GM12878 (cell line): Measurements from ENCODE around the gene MAGEA2. TPM values are rescaled to one million over a fixed set of nuclear protein-coding genes. Genes with fewer than 3 reads are reported as not detected.
"Not testable (repeated sequence)": the region's sequence is repeated elsewhere in the genome, so short reads cannot be mapped to it uniquely, and the experiment has no call there.

Experiments used
- ATAC-seq: fragments of 200-7000 bp; cut with Tn5 transposase; 3 replicates; pipeline ENCODE4 v1.9.1; 2020; ENCODE audit warnings: mild to moderate bottlenecking, moderate library complexity
- BruUV-seq: library from RNA; stranded (reverse); fragments of 400-500 nt; replicated peaks from 2 replicates; lab custom pipeline; 2021; lab: Mats Ljungman, UMichigan
- CTCF ChIA-PET: fragments of 300-600 bp; sonication (Branson Sonifier 250); formaldehyde crosslinking; extraction: SDS; loops from one replicate; lab custom pipeline; 2021; ENCODE audit warnings: inconsistent platforms; lab: Yijun Ruan, JAX
- POLR2A ChIA-PET: fragments of 350-600 bp; formaldehyde crosslinking; extraction: SDS; loops from one replicate; lab custom pipeline; 2021; ENCODE audit warnings: inconsistent platforms; lab: Charles Lee
- RAD21 ChIA-PET: fragments of 300-600 bp; sonication (Branson Sonifier 250); formaldehyde crosslinking; loops from one replicate; lab custom pipeline; 2023; ENCODE audit warnings: antibody characterized with exemption; ENCODE audit not compliant: unreplicated experiment; lab: Charles Lee
- SMC1A ChIA-PET: fragments of 300-600 bp; sonication (Branson Sonifier 250); formaldehyde crosslinking; loops from one replicate; lab custom pipeline; 2023; ENCODE audit not compliant: unreplicated experiment, uncharacterized antibody; lab: Charles Lee
- DNase-seq: peaks from one replicate; pipeline ENCODE4 v3.0.0-alpha.2; 2011; ENCODE audit warnings: low read depth, low spot score
- FAIRE-seq: peaks from 3 replicates; lab custom pipeline; 2011; peaks lifted over from hg19 to GRCh38; lab: Jason Lieb, UNC
- H2AFZ ChIP-seq: 2 replicates; pipeline ENCODE4 v1.6.0; 2011; ENCODE audit warnings: low read depth, low read length, control low read depth; ENCODE audit not compliant: control insufficient read depth
- H3K27ac ChIP-seq: 2 replicates; pipeline ENCODE4 v1.5.1; 2011; ENCODE audit warnings: control low read depth; ENCODE audit not compliant: control insufficient read depth, insufficient read depth
- H3K27me3 ChIP-seq, 2 experiments: replicated peaks in 1 of 2; 2 replicates each; pipeline versions ENCODE4 v1.6.0 to v1.6.1; 2011; ENCODE audit warnings: low read length in 1 of 2; ENCODE audit not compliant: control insufficient read depth in 2 of 2, insufficient read depth in 2 of 2
- H3K36me3 ChIP-seq, 2 experiments: 2 replicates each; pipeline ENCODE4 v1.5.1; 2011; ENCODE audit warnings: low read length in 1 of 2; ENCODE audit not compliant: control insufficient read depth in 2 of 2, insufficient read depth in 2 of 2
- H3K4me1 ChIP-seq: 2 replicates; pipeline ENCODE4 v1.6.1; 2011; ENCODE audit warnings: mild to moderate bottlenecking, low read length, moderate library complexity, mixed read lengths; ENCODE audit not compliant: control insufficient read depth, insufficient read depth
- H3K4me2 ChIP-seq: 2 replicates; pipeline ENCODE4 v1.6.0; 2011; ENCODE audit warnings: control low read depth; ENCODE audit not compliant: control insufficient read depth, insufficient read depth
- H3K4me3 ChIP-seq: fragments of 200-600 bp; sonication (generic); 2 replicates; pipeline ENCODE4 v1.5.1; 2016
- H3K79me2 ChIP-seq: 2 replicates; pipeline ENCODE4 v1.6.0; 2011; ENCODE audit warnings: low read length; ENCODE audit not compliant: control insufficient read depth, insufficient read depth
- H3K9ac ChIP-seq: 2 replicates; pipeline ENCODE4 v1.8.0; 2011; ENCODE audit warnings: low read length, control low read depth, mixed read lengths; ENCODE audit not compliant: control insufficient read depth, insufficient read depth
- H3K9me3 ChIP-seq: replicated peaks from 3 replicates; pipeline ENCODE4 v1.5.1; 2011; ENCODE audit warnings: mild to moderate bottlenecking, low read length; ENCODE audit not compliant: control insufficient read depth, insufficient read depth
- H4K20me1 ChIP-seq: 2 replicates; pipeline ENCODE4 v1.6.0; 2011; ENCODE audit not compliant: control insufficient read depth, insufficient read depth
- WGBS: methylation state at CpG from one replicate; pipeline ENCODE4 v1.1.6; 2016; ENCODE audit warnings: low lambda C conversion rate; ENCODE audit not compliant: insufficient replicate concordance, insufficient coverage; ENCODE audit errors: missing lambda C conversion rate; 5-methylcytosine and 5-hydroxymethylcytosine counted together
- in situ Hi-C: fragments of 300-500 bp; cut with MboI; formaldehyde crosslinking; loops from 9 replicates; pipeline ENCODE4 v1.14.3; 2018; ENCODE audit warnings: mixed read lengths
- intact Hi-C: fragments of 100-400 bp; cut with micrococcal nuclease; formaldehyde crosslinking; loops from one replicate; pipeline ENCODE4 v1.14.2; 2022; ENCODE audit not compliant: unreplicated experiment
- polyA plus RNA-seq, 11 experiments: library from polyadenylated mRNA; depleted of rRNA in 4 of 11; unstranded in 6 of 11; stranded (reverse) in 5 of 11; fragments of >200 nt; fragmentation: Nextera tagmentation in 4 of 11; fragmentation: Illumina TruSeq in 1 of 11; extraction: Ambion mirVana in 4 of 11; extraction: Trizol in 1 of 11; gene quantifications; 1 replicate in 1 of 11; 2 replicates in 10 of 11; pipeline versions ENCODE4 v1.2.1 to v1.2.3, GENCODE V29; 2011 to 2016; ENCODE audit warnings: inconsistent platforms in 2 of 11, missing spikeins in 2 of 11, low read depth in 1 of 11
- total RNA-seq, 4 experiments: library from RNA; depleted of rRNA in 3 of 4; stranded (reverse); fragments of >200 nt in 3 of 4; fragmentation: Illumina TruSeq in 1 of 4; extraction: Trizol in 1 of 4; gene quantifications; 2 replicates each; pipeline versions ENCODE4 v1.2.1 to v1.2.3, GENCODE V29; 2013 to 2021

The MAGEA2 gene
- total and polyA plus RNA-seq, 10 of the 15 experiments (the other 5 are each of a cell fraction or from before 2014, with no cell fraction given): 0.04 to 0.13 TPM; not detected in 8

GRCh38 chrX:152713195-152713594 is 40.4 kb downstream of the MAGEA2 start:
- FAIRE-seq (peak; percentile 75), ATAC-seq (peak; percentile 41; the same call in 1 of the 3 replicates)
- H3K9ac ChIP-seq, H4K20me1 ChIP-seq, H3K4me3 ChIP-seq, intact Hi-C loops, SMC1A ChIA-PET, H3K9me3 ChIP-seq, H2AFZ ChIP-seq, H3K27ac ChIP-seq, RAD21 ChIA-PET, CTCF ChIA-PET, POLR2A ChIA-PET, in situ Hi-C loops, H3K4me2 ChIP-seq, H3K27me3 ChIP-seq, H3K36me3 ChIP-seq, DNase-seq, H3K4me1 ChIP-seq, BruUV-seq, H3K79me2 ChIP-seq: not testable (repeated sequence)
- no CpG with 5 or more reads among the region's 5 CpGs for WGBS

DNA sequence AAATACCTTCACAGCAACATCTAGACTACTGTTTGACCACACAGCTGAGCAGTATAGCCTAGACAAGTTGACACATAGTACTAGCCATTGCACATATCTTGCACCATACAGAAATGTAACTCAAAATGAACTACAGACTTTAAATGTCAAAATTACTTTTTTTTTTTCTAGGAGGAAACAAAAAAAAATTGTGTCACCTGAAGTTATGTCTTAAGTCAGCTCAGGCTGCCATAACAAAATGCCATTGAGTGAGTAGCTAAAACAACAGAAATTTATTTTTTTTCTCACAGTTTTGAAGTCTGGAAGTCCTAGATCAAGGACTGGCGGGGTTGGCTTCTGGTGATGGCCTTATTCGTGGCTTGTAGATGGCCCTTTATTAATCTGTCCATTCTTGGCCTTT is 44.5 kb downstream of the MAGEA2 start, which contains the start of gene CSAG2:
CSAG2 (minus strand) TSS at position 101 of the 400 bp plus-strand sequence. CDS start 161 bp downstream, outside the sequence.
- in situ Hi-C loops, RAD21 ChIA-PET, H3K27ac ChIP-seq, H3K9ac ChIP-seq, FAIRE-seq, H2AFZ ChIP-seq, POLR2A ChIA-PET, H3K4me1 ChIP-seq, BruUV-seq, H3K4me2 ChIP-seq, H3K4me3 ChIP-seq, H4K20me1 ChIP-seq, DNase-seq, H3K36me3 ChIP-seq, intact Hi-C loops, H3K9me3 ChIP-seq, ATAC-seq, H3K27me3 ChIP-seq, CTCF ChIA-PET, H3K79me2 ChIP-seq, SMC1A ChIA-PET: not testable (repeated sequence)
- no CpG with 5 or more reads among the region's 2 CpGs for WGBS

- ATAC-seq, FAIRE-seq, H3K4me3 ChIP-seq, RAD21 ChIA-PET, H3K36me3 ChIP-seq, SMC1A ChIA-PET, BruUV-seq, H4K20me1 ChIP-seq, H3K79me2 ChIP-seq, intact Hi-C loops, H3K4me2 ChIP-seq, CTCF ChIA-PET, H3K9ac ChIP-seq, H2AFZ ChIP-seq, POLR2A ChIA-PET, H3K9me3 ChIP-seq, H3K27ac ChIP-seq, in situ Hi-C loops, H3K4me1 ChIP-seq, H3K27me3 ChIP-seq, DNase-seq: not testable (repeated sequence)
- 33% methylated on average over 3 of the region's 7 CpGs for WGBS
Measured at GRCh38 chrX:152706500-152706899, 47.1 kb downstream of the MAGEA2 start.

DNA sequence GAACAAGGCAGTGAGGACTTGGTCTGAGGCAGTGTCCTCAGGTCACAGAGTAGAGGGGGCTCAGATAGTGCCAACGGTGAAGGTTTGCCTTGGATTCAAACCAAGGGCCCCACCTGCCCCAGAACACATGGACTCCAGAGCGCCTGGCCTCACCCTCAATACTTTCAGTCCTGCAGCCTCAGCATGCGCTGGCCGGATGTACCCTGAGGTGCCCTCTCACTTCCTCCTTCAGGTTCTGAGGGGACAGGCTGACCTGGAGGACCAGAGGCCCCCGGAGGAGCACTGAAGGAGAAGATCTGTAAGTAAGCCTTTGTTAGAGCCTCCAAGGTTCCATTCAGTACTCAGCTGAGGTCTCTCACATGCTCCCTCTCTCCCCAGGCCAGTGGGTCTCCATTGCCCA is 53.3 kb downstream of the MAGEA2 start:
- CTCF ChIA-PET, BruUV-seq, H3K27me3 ChIP-seq, FAIRE-seq, H3K9me3 ChIP-seq, H3K4me3 ChIP-seq, H4K20me1 ChIP-seq, intact Hi-C loops, H3K36me3 ChIP-seq, DNase-seq, POLR2A ChIA-PET, H3K27ac ChIP-seq, H3K4me1 ChIP-seq, H2AFZ ChIP-seq, ATAC-seq, SMC1A ChIA-PET, H3K79me2 ChIP-seq, H3K4me2 ChIP-seq, in situ Hi-C loops, H3K9ac ChIP-seq, RAD21 ChIA-PET: not testable (repeated sequence)
- 46% methylated on average over 4 of the region's 5 CpGs for WGBS
